Endothelial cell of umbilical vein (primary cell): ENCODE measurements around the gene ERN2. TPM values are rescaled to one million over a fixed set of nuclear protein-coding genes. Genes with fewer than 3 reads are reported as not detected.

ENCODE experiments used
- BruUV-seq: library from RNA; stranded (reverse); fragments of 400-500 nt; replicated peaks from 2 replicates; lab custom pipeline; 2021; lab: Mats Ljungman, UMichigan
- CTCF ChIA-PET: fragments of 300-600, 350-600 bp; sonication (Branson Sonifier 250); formaldehyde crosslinking; loops from one replicate; lab custom pipeline; 2021; ENCODE audit warnings: antibody characterized with exemption, inconsistent platforms; lab: Charles Lee
- POLR2A ChIA-PET: fragments of 300-600, 350-600 bp; sonication (Branson Sonifier 250); formaldehyde crosslinking; loops from one replicate; lab custom pipeline; 2021; ENCODE audit warnings: antibody characterized with exemption, inconsistent platforms; lab: Charles Lee
- DNase-seq: peaks from one replicate; pipeline ENCODE4 v3.0.0-alpha.2; 2011; ENCODE audit warnings: low read depth, low spot score
- FAIRE-seq: peaks from 2 replicates; lab custom pipeline; 2011; peaks lifted over from hg19 to GRCh38; lab: Jason Lieb, UNC
- H2AFZ ChIP-seq: 2 replicates; pipeline ENCODE4 v1.6.0; 2012; ENCODE audit warnings: low read depth, low read length, control low read depth, inconsistent platforms
- H3K27ac ChIP-seq: 2 replicates; pipeline ENCODE4 v1.5.1; 2011; ENCODE audit warnings: low read depth, mild to moderate bottlenecking, control low read depth, low read length, moderate library complexity; ENCODE audit not compliant: insufficient read depth
- H3K27me3 ChIP-seq, 2 experiments: 2 replicates each; pipeline versions ENCODE4 v1.6.0 to v1.6.1; 2011; ENCODE audit warnings: low read length in 2 of 2, mixed read lengths in 1 of 2; ENCODE audit not compliant: control insufficient read depth in 2 of 2, insufficient read depth in 2 of 2
- H3K36me3 ChIP-seq, 2 experiments: 2 replicates in 1 of 2; 3 replicates in 1 of 2; pipeline ENCODE4 v1.5.1; 2011; ENCODE audit warnings: low read length in 2 of 2, mild to moderate bottlenecking in 1 of 2, moderate library complexity in 1 of 2; ENCODE audit not compliant: control insufficient read depth in 2 of 2, insufficient read depth in 2 of 2; ENCODE audit errors: extremely low read depth in 1 of 2
- H3K4me1 ChIP-seq: 3 replicates; pipeline ENCODE4 v1.5.1; 2011; ENCODE audit warnings: mild to moderate bottlenecking, low read length; ENCODE audit not compliant: control insufficient read depth, insufficient read depth; ENCODE audit errors: extremely low read depth
- H3K4me2 ChIP-seq: 2 replicates; pipeline ENCODE4 v1.6.1; 2011; ENCODE audit warnings: low read length, control low read depth, mixed read lengths; ENCODE audit not compliant: insufficient read depth
- H3K4me3 ChIP-seq, 3 experiments: fragments of 200-600 bp in 1 of 3; sonication (generic), shearing (Covaris generic) in 1 of 3; replicated peaks in 1 of 3; 2 replicates each; pipeline ENCODE4 v1.5.1; 2011 to 2016; ENCODE audit warnings: control low read depth in 3 of 3, low read length in 3 of 3, mild to moderate bottlenecking in 2 of 3, inconsistent platforms in 1 of 3, low read depth in 1 of 3, moderate library complexity in 1 of 3; ENCODE audit not compliant: insufficient read depth in 1 of 3
- H3K79me2 ChIP-seq: 2 replicates; pipeline ENCODE4 v1.6.0; 2012; ENCODE audit warnings: low read length, inconsistent platforms; ENCODE audit not compliant: control insufficient read depth, insufficient read depth
- H3K9ac ChIP-seq: replicated peaks from 2 replicates; pipeline ENCODE3; 2011; ENCODE audit warnings: low read length, control low read depth; ENCODE audit not compliant: insufficient read depth; ENCODE audit errors: extremely low read depth
- H3K9me1 ChIP-seq: replicated peaks from 3 replicates; pipeline ENCODE4 v1.6.0; 2011; ENCODE audit warnings: mild to moderate bottlenecking, low read length; ENCODE audit not compliant: control insufficient read depth, insufficient read depth; ENCODE audit errors: extremely low read depth
- H3K9me3 ChIP-seq: replicated peaks from 2 replicates; pipeline ENCODE4 v1.5.1; 2012; ENCODE audit warnings: low read length, inconsistent platforms; ENCODE audit not compliant: control insufficient read depth, insufficient read depth
- H4K20me1 ChIP-seq: replicated peaks from 2 replicates; pipeline ENCODE3; 2011; ENCODE audit warnings: mild to moderate bottlenecking, low read length; ENCODE audit not compliant: control insufficient read depth, insufficient read depth; ENCODE audit errors: extremely low read depth
- CTCF ChIP-seq, 2 donors: IDR thresholded peaks; 1 replicate in 1 of 2; 2 replicates in 1 of 2; pipeline ENCODE4 v1.5.1; 2011; ENCODE audit warnings: low read length in 2 of 2, mild to moderate bottlenecking in 2 of 2, moderate library complexity in 2 of 2, control low read depth in 1 of 2, inconsistent platforms in 1 of 2, low read depth in 1 of 2; ENCODE audit not compliant: insufficient read depth in 1 of 2; ENCODE audit errors: extremely low read depth in 1 of 2
- EZH2 ChIP-seq: IDR thresholded peaks from 2 replicates; pipeline ENCODE4 v1.6.1; 2012; ENCODE audit warnings: borderline replicate concordance, low read depth, mild to moderate bottlenecking, moderate library complexity, low read length, inconsistent platforms; ENCODE audit not compliant: severe bottlenecking
- GATA2 ChIP-seq: IDR thresholded peaks from 2 replicates; pipeline ENCODE4 v1.7.0; 2011; ENCODE audit warnings: low read depth, mild to moderate bottlenecking, moderate library complexity, mixed read lengths, low read length; ENCODE audit not compliant: insufficient read length, insufficient read depth
- JUN ChIP-seq: IDR thresholded peaks from 2 replicates; pipeline ENCODE4 v1.6.1; 2011; ENCODE audit warnings: borderline replicate concordance, low read depth; ENCODE audit not compliant: insufficient read length, insufficient read depth
- MAX ChIP-seq: IDR thresholded peaks from 2 replicates; pipeline ENCODE4 v1.6.1; 2011; ENCODE audit not compliant: insufficient read depth, insufficient read length
- MYC ChIP-seq: IDR thresholded peaks from one replicate; pipeline ENCODE4 v1.6.1; 2011; ENCODE audit warnings: mild to moderate bottlenecking, low read depth, low read length
- POLR2A ChIP-seq: IDR thresholded peaks from 2 replicates; pipeline ENCODE4 v1.6.1; 2012; ENCODE audit warnings: low read depth, mild to moderate bottlenecking, control low read depth, low read length
- POLR2AphosphoS5 ChIP-seq: IDR thresholded peaks from 2 replicates; pipeline ENCODE4 v1.6.1; 2012; ENCODE audit warnings: low read depth, mild to moderate bottlenecking, control low read depth, low read length, moderate library complexity; ENCODE audit not compliant: insufficient read depth
- dilution Hi-C: fragments of 300-500 bp; cut with MboI; formaldehyde crosslinking; loops from one replicate; pipeline ENCODE4 v1.15.0; 2019; ENCODE audit warnings: low sequenced_read_pairs; ENCODE audit not compliant: extremely low pct_ligation_motif_present
- intact Hi-C: fragments of 100-400 bp; cut with micrococcal nuclease; formaldehyde crosslinking; loops from one replicate; pipeline ENCODE4 v1.10.0; 2022
- polyA plus RNA-seq, 4 experiments: library from polyadenylated mRNA; depleted of rRNA in 3 of 4; stranded (reverse) in 3 of 4; unstranded in 1 of 4; fragments of >200 nt; gene quantifications; 2 replicates each; pipeline versions ENCODE4 v1.2.1 to v1.2.3, GENCODE V29; 2011 to 2012; ENCODE audit warnings: missing spikeins in 1 of 4
- total RNA-seq: library from RNA; stranded (reverse); gene quantifications from 2 replicates; pipeline ENCODE4 v1.2.3, GENCODE V29; 2021

Gene ERN2
- total and polyA plus RNA-seq, 2 donors (not counting 3 experiments of a cell fraction or from before 2014, with no cell fraction given), result 0.15 TPM; not detected in 1

GRCh38 chr16:23678430-23679273, 34.4 kb downstream of the ERN2 start, which contains the start of gene PLK1:
Gene PLK1 (plus strand): TSS chr16:23678889. CDS start chr16:23678933, 44 bp downstream.
- peak; percentile 84 for DNase-seq

More at GRCh38 chr16:23678430-23679273, 34.4 kb downstream of the ERN2 start, which contains the start of gene PLK1:
- ChIA-PET POLR2A (interaction anchor here (0.9 kb wide), 1 partner anchor 37 kb away, joined by 3 read pairs; the partner anchor contains the start of genes DCTN5 and PALB2), CTCF (interaction anchor here (0.9 to 4.5 kb wide), 8 partner anchors 9 to 332 kb away, joined by 3 to 21 read pairs (median 6); no protein-coding TSS in a partner anchor)
- peak; percentile 76 for FAIRE-seq
- Histone ChIP-seq H3K4me2 (peak within 1 kb of the TSS; percentile 58), H3K27me3 (no peaks in the 10 kb centered on the region), H3K79me2 (peaks cover 47% of the 10 kb centered on the region), H2AFZ (peak within 1 kb of the TSS; percentile 8), H3K9ac (peak within 1 kb of the TSS; percentile 47), H3K4me1 (peaks cover 27% of the 10 kb centered on the region), H3K9me1 (no peaks in the 10 kb centered on the region), H3K9me3 (no peaks in the 10 kb centered on the region), H3K27ac (peak within 1 kb of the TSS; percentile 4), H4K20me1 (no peaks in the 10 kb centered on the region), H3K36me3 (peaks cover 17 to 18% of the 10 kb centered on the region in 2 experiments), H3K4me3 (peak within 1 kb of the TSS; percentile 55 to 77 (median 68))
- intact Hi-C loops (loop anchor here (1.0 to 2.0 kb wide), 3 partner anchors 38 to 121 kb away; partner anchors contain the start of genes DCTN5, EARS2, PALB2 and UBFD1), dilution Hi-C loops (no loop called here)
- TSS peak; percentile 59 for BruUV-seq
- peak in 1 of 2 donors; percentile 33 for TF ChIP-seq CTCF (IDR thresholded peaks at IDR 0.05; ENCODE audit: extremely low read depth in 1 of 2, insufficient read depth in 1 of 2, low read depth in 1 of 2, low read length in 2 of 2)
- no peak for TF ChIP-seq JUN
- no peak for TF ChIP-seq GATA2
- TF ChIP-seq EZH2, result no peak
- no peak for TF ChIP-seq MYC
- peak; percentile 34 for TF ChIP-seq POLR2AphosphoS5
- TF ChIP-seq POLR2A, result no peak
- peak; percentile 75 for TF ChIP-seq MAX
